SIG-M5 (cell line): ENCODE results near the gene MAP4K1.

Experiments used
- DNase-seq: peaks from one replicate; lab custom pipeline; 2025; lab: John Stamatoyannopoulos, UW

MAP4K1 gene

DNA sequence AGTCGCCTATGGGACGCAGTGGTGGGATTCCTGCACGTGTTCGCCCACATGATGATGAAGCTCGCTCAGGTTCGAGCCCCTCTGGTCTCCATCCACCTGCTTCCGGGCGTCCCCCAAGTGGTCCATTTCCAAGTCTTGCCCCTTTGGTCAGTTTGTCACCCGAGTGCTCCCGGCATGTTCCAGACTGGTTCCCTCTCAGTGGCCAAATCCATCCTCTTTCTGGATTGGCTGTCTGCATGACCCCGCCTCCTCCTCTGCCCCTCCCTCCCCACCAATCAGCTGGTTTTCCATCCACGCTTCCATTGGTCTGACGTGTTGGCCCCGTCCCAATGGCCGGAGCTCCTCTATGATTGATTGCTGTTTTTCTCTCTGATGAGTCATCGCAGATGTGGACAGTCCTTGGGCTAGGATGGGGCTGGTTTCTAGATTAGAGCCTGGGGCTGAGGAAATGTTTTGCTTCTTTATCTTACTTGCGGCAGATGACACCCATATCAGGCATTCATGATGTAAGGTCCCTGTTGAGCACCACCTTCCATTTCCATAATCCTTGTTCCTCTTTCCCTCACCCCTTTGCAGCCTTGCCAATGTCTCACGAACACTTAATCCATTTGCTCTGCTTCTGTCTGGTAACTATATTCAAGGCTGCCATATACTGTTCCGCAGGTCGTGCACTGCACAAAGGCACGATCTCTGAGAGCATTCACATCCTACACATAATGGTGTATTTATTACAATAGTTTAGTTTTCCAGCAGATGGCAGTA is 73.8 kb downstream of the MAP4K1 start:
- DNase-seq = no peak

- DNase-seq = no peak
Measured at GRCh38 chr19:38543286-38543806, 74.4 kb downstream of the MAP4K1 start.

DNA sequence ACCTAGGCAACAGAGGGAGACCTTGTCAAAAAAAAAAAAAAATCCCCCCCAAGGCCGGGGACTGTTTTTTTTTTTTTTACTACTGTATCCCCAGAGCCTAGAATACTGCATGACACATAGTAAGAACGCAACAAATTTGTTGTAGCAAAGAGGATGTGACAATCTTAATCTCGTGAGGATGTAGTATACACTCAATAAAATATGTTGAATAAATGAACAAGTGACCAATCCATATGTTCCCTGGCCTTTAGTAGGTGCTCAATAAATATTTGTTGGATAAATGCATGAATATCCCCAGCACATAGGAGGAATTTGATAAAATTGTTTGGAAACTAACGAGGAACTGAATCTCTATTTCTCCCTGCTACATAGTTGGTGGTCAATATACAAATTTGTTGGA is 75.7 kb downstream of the MAP4K1 start:
- DNase-seq = no peak

DNA sequence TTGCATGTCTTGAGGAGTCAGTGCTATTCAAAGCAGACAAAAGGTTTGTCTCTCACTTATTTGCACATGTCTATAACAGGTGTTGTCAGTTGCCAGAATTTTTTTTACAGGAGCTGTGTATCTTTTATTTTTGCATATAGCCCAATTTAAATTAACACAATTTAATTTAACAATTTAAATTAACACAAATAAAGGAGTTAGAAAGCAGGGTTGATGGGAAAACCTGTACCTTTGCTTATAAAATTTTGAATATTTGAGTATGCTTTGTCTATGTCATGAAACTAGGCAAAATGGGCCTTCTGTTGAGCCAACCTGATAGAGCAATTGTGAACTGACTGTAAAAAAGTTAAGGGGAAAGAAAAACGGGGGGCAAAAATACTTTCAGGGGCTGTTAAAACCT is 78.0 kb downstream of the MAP4K1 start:
- no peak for DNase-seq

- DNase-seq = no peak
Measured at GRCh38 chr19:38538793-38539528, 78.8 kb downstream of the MAP4K1 start.

- no peak for DNase-seq
Measured at GRCh38 chr19:38538386-38538785, 79.4 kb downstream of the MAP4K1 start.
